Measurements from ENCODE around the gene COX6B2. TPM values are rescaled to one million over a fixed set of nuclear protein-coding genes. Genes with fewer than 3 reads are reported as not detected.

The COX6B2 gene
- total RNA-seq, 1 donor from 2014 or later, result 0.50 TPM

GRCh38 chr19:55365964-55366363 lies 11.4 kb upstream of the COX6B2 start:
- DNase-seq (ENCODE audit: low read depth) (no peak), FAIRE-seq (no peak)
- peaks cover 36% of the 10 kb centered on the region for H4K20me1 ChIP-seq (ENCODE audit: insufficient read depth, low read length)
- Mint-ChIP-seq H3K27ac (ENCODE audit: unreplicated experiment) (peak overlapping the region; percentile 58), H3K36me3 (ENCODE audit: low read depth, unreplicated experiment) (peaks cover 12% of the 10 kb centered on the region), H3K4me3 (ENCODE audit: unreplicated experiment) (no peak overlapping the region), H3K4me1 (ENCODE audit: low read depth, unreplicated experiment) (peaks cover 18% of the 10 kb centered on the region), H3K27me3 (ENCODE audit: low read depth, unreplicated experiment) (no peaks in the 10 kb centered on the region), H3K9me3 (ENCODE audit: unreplicated experiment) (no peaks in the 10 kb centered on the region)
- no peaks in the 10 kb centered on the region for H3K9me3 ChIP-seq (ENCODE audit: insufficient read depth, low read depth, low read length)
- no peak overlapping the region for H3K4me3 ChIP-seq (ENCODE audit: insufficient read depth, low read depth, low read length)
- H3K27me3 ChIP-seq (ENCODE audit: insufficient read depth, low read length), result no peaks in the 10 kb centered on the region
- no peak overlapping the region for H3K4me2 ChIP-seq (ENCODE audit: low read length)
- H3K4me1 ChIP-seq (ENCODE audit: insufficient read depth, low read length), result peaks cover 13% of the 10 kb centered on the region
- peaks cover 14% of the 10 kb centered on the region for H3K36me3 ChIP-seq (ENCODE audit: insufficient read depth, low read length)
- H3K79me2 ChIP-seq (ENCODE audit: insufficient read depth, low read length), result peaks cover 31% of the 10 kb centered on the region
- H3K27ac ChIP-seq (ENCODE audit: low read depth, low read length), result no peak overlapping the region
- H2AFZ ChIP-seq (ENCODE audit: low read depth, low read length), result no peak overlapping the region
- TF ChIP-seq, protein P1, sequence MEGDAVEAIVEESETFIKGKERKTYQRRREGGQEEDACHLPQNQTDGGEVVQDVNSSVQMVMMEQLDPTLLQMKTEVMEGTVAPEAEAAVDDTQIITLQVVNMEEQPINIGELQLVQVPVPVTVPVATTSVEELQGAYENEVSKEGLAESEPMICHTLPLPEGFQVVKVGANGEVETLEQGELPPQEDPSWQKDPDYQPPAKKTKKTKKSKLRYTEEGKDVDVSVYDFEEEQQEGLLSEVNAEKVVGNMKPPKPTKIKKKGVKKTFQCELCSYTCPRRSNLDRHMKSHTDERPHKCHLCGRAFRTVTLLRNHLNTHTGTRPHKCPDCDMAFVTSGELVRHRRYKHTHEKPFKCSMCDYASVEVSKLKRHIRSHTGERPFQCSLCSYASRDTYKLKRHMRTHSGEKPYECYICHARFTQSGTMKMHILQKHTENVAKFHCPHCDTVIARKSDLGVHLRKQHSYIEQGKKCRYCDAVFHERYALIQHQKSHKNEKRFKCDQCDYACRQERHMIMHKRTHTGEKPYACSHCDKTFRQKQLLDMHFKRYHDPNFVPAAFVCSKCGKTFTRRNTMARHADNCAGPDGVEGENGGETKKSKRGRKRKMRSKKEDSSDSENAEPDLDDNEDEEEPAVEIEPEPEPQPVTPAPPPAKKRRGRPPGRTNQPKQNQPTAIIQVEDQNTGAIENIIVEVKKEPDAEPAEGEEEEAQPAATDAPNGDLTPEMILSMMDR (IDR thresholded peaks at IDR 0.05; ENCODE audit: insufficient read depth, low read depth, low read length), result no peak
- TF ChIP-seq EZH2 (IDR thresholded peaks at IDR 0.05; ENCODE audit: insufficient read depth, low read length), result no peak
- H3K9ac ChIP-seq (ENCODE audit: low read length), result no peak overlapping the region

DNA sequence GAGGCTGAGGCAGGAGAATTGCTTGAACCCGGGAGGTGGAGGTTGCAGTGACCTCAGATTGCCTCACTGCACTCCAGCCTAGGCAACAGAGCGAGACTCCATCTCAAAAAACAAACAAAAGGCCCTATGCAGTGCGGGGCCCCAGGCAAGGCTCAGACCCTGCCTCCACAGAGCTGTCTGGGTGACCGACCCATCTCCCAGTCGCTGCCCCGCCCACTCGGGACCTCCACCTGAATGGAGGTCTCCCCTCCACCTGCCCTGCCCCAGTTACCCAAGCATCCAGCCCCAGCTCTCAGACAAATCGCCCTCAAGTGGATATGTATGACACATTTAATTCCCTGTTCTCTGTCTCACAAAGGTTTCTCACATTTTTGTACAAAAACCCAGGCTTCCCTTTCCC lies 10.7 kb upstream of the COX6B2 start:
- TF ChIP-seq, protein P1 (IDR thresholded peaks at IDR 0.05; ENCODE audit: insufficient read depth, low read depth, low read length), result no peak
- no peak for TF ChIP-seq EZH2 (IDR thresholded peaks at IDR 0.05; ENCODE audit: insufficient read depth, low read length)
- H3K9me3 ChIP-seq (ENCODE audit: insufficient read depth, low read depth, low read length), result no peaks in the 10 kb centered on the region
- H3K36me3 ChIP-seq (ENCODE audit: insufficient read depth, low read length), result peaks cover 14% of the 10 kb centered on the region
- peak overlapping the region; percentile 14 for H3K4me3 Mint-ChIP-seq (ENCODE audit: unreplicated experiment)
- peaks cover 12% of the 10 kb centered on the region for H3K36me3 Mint-ChIP-seq (ENCODE audit: low read depth, unreplicated experiment)
- no peaks in the 10 kb centered on the region for H3K27me3 Mint-ChIP-seq (ENCODE audit: low read depth, unreplicated experiment)
- H3K4me1 ChIP-seq (ENCODE audit: insufficient read depth, low read length), result peaks cover 7% of the 10 kb centered on the region
- H3K4me3 ChIP-seq (ENCODE audit: insufficient read depth, low read depth, low read length), result no peak overlapping the region
- H3K9me3 Mint-ChIP-seq (ENCODE audit: unreplicated experiment), result no peaks in the 10 kb centered on the region
- peaks cover 31% of the 10 kb centered on the region for H3K79me2 ChIP-seq (ENCODE audit: insufficient read depth, low read length)
- H4K20me1 ChIP-seq (ENCODE audit: insufficient read depth, low read length), result peaks cover 36% of the 10 kb centered on the region
- no peak overlapping the region for H3K27ac ChIP-seq (ENCODE audit: low read depth, low read length)
- no peak overlapping the region for H3K4me2 ChIP-seq (ENCODE audit: low read length)
- peak overlapping the region; percentile 47 for H3K27ac Mint-ChIP-seq (ENCODE audit: unreplicated experiment)
- FAIRE-seq (no peak), DNase-seq (ENCODE audit: low read depth) (no peak)
- no peaks in the 10 kb centered on the region for H3K27me3 ChIP-seq (ENCODE audit: insufficient read depth, low read length)
- H3K9ac ChIP-seq (ENCODE audit: low read length), result no peak overlapping the region
- no peak overlapping the region for H2AFZ ChIP-seq (ENCODE audit: low read depth, low read length)
- H3K4me1 Mint-ChIP-seq (ENCODE audit: low read depth, unreplicated experiment), result peaks cover 14% of the 10 kb centered on the region

- no peaks in the 10 kb centered on the region for H3K4me1 ChIP-seq (ENCODE audit: insufficient read depth, low read length)
- H3K36me3 ChIP-seq (ENCODE audit: insufficient read depth, low read length), result peaks cover 14% of the 10 kb centered on the region
- H2AFZ ChIP-seq (ENCODE audit: low read depth, low read length), result no peak within 1 kb of the TSS
- H3K27ac ChIP-seq (ENCODE audit: low read depth, low read length), result no peak within 1 kb of the TSS
- Mint-ChIP-seq H3K27me3 (ENCODE audit: low read depth, unreplicated experiment) (peaks cover 8% of the 10 kb centered on the region), H3K4me3 (ENCODE audit: unreplicated experiment) (peak within 1 kb of the TSS; percentile 68), H3K27ac (ENCODE audit: unreplicated experiment) (peak within 1 kb of the TSS; percentile 86), H3K36me3 (ENCODE audit: low read depth, unreplicated experiment) (peaks cover 12% of the 10 kb centered on the region), H3K9me3 (ENCODE audit: unreplicated experiment) (no peaks in the 10 kb centered on the region), H3K4me1 (ENCODE audit: low read depth, unreplicated experiment) (peaks cover 14% of the 10 kb centered on the region)
- H4K20me1 ChIP-seq (ENCODE audit: insufficient read depth, low read length), result peaks cover 27% of the 10 kb centered on the region
- H3K9ac ChIP-seq (ENCODE audit: low read length), result no peak within 1 kb of the TSS
- peaks cover 12% of the 10 kb centered on the region for H3K79me2 ChIP-seq (ENCODE audit: insufficient read depth, low read length)
- FAIRE-seq (no peak), DNase-seq (ENCODE audit: low read depth) (no peak)
- no peak for TF ChIP-seq EZH2 (IDR thresholded peaks at IDR 0.05; ENCODE audit: insufficient read depth, low read length)
- TF ChIP-seq, protein P1 (IDR thresholded peaks at IDR 0.05; ENCODE audit: insufficient read depth, low read depth, low read length), result no peak
- no peak within 1 kb of the TSS for H3K4me3 ChIP-seq (ENCODE audit: insufficient read depth, low read depth, low read length)
- no peaks in the 10 kb centered on the region for H3K9me3 ChIP-seq (ENCODE audit: insufficient read depth, low read depth, low read length)
- no peak within 1 kb of the TSS for H3K4me2 ChIP-seq (ENCODE audit: low read length)
- no peaks in the 10 kb centered on the region for H3K27me3 ChIP-seq (ENCODE audit: insufficient read depth, low read length)
Observed at GRCh38 chr19:55362990-55363716, 8.6 kb upstream of the COX6B2 start, which contains the start of gene GARIN5B. TSS of gene GARIN5B (minus strand) at chr19:55363260. CDS start at chr19:55363066, 194 bp downstream.

All from astrocyte (in vitro differentiated cells and primary cell).